Islet of Langerhans (tissue), 1 donor: Measurements from ENCODE around the gene TSPAN1.
A peak's percentile ranks its signal among the peaks of the same experiment; 100 is the strongest.
"Not testable (repeated sequence)": the region's sequence is repeated elsewhere in the genome, so short reads cannot be mapped to it uniquely, and the experiment has no call there.

Source experiments
- FAIRE-seq: peaks from one replicate; lab custom pipeline; 2011; peaks lifted over from hg19 to GRCh38; lab: Jason Lieb, UNC

The TSPAN1 gene

DNA sequence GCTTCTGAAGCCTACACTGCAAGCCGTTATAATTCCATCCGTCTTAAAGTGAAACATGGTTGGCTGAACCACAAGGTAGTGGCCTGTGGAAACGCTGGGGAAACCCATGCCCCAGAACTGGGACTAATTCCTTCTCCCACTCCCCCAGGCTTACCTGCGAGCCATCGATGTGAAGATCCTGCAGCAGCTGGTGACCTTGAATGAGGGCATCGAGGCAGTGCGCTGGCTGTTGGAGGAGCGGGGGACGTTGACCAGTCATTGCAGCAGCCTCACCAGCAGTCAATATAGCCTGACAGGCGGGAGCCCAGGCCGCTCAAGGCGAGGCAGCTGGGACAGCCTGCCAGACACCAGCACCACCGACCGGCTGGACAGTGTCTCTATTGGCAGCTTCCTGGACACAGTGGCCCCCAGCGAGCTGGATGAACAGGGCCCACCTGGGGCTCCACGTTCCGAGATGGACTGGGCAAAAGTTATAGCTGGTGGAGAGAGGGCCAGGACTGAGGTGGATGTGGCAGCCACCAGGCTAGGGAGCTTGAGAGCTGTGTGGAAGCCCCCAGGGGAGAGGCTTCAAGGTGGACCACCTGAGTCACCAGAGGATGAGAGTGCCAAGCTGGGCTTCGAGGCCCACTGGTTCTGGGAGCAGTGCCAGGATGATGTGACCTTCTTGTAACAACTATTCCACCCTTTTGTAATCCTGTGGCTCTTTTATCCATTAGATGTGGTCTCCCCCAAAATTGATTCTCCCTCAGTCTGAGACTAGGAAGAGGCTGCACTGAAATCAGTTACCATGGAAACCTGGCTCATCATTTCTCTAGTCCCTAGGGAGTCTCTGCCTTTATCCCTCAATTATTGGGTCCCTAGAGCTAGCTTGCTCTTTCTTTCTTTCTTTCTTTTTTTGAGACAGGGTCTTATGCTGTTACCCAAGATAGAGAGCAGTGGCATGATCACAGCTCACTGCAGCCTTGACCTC, 44.9 kb downstream of the TSPAN1 start:
- FAIRE-seq = no peak

DNA sequence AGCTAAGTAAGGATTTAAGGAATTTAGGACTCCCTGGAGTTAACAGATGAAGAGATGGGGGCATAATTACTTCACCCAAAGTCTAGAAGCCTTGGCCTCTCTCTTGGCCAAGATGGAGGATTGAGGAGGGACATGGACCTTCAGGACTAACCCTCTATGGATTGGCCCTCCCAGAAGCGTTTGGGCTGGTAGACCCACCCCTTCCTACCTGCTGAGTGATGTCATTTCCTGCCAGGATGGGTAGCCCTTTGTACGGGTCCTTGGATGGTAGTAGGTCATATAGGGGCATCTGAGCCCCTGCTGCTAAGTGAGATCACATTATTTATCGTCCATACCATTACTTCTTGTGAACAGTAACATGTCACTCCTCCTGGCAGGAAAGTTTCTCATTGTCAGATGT, 45.9 kb downstream of the TSPAN1 start:
- no peak for FAIRE-seq

DNA sequence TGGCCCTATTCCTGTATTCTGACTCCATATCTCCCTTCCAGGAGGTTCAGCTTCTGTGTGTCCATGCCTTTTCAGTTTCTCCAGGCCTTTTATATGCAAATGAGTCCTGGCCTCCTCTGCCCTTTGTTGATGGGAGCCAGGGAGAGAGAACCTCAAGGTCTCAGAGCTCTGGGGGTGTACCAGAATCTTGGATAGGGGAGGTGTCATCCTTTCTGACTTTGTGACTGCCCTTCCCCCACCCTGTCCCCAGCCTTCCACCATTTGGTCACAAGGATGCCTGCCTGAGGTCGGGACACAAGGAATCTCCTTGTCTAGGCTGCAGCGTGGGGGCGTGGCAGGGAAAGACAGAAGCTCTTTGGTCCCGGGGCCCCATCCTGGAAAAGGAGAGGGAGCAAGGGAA, 46.9 kb downstream of the TSPAN1 start:
- FAIRE-seq = no peak

DNA sequence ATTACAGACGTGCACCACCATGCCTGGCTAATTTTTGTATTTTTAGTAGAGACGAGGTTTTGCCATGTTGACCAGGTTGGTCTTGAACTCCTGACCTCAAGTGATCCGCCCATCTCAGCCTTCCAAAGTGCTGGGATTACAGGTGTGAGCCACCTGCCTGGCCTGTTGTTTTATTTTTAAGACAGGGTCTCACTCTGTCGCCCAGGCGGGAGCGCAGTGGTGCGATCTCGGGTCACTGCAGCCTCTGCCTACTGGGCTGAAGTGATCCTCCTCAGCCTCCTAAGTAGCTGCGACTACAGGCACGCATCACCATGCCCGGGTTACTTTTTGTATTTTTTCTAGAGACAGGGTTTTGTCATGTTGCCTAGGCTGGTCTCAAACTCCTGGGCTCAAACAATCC, 48.2 kb downstream of the TSPAN1 start:
- FAIRE-seq = not testable (repeated sequence)

DNA sequence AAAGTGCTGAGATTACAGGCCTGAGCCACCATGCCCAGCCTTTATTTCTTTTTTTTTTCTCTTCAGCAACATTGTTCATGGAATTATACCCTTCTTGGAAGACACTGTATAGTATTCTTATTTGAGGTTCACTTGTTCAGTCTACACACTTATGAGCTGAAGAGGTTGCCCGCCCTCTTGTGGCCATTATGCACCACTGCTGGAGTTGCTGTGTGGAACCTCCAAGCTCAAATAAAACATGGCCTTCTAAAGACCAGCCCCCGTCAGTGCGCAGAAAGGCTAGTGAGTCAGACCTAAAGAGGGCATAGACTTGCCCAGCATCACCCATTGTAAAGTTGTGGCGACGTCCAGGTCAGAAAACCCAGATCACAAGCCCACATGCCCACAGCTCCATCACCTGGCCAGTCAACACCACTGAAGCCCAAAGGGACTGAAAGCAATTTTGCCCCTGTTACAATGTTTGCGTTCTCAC, 48.6 kb downstream of the TSPAN1 start:
- peak; percentile 94 for FAIRE-seq

DNA sequence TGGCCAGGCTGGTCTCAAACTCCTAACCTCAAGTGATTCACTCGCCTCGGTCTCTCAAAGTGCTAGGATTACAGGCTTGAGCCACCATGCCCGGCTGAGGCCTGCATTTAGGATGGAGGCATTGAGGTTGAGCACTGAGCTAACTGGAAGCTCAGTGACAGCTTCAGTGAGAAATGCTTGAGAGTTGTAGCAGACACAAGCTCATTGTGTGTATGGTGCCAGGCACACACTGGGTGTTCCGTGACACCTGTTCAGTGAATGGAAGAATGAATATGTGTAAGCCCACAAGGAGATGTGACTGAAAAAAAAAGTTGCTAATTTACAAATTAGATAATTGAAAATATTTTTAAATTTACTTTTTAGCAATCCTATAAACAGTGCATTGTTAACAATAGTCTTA, 50.1 kb downstream of the TSPAN1 start:
- FAIRE-seq = no peak

DNA sequence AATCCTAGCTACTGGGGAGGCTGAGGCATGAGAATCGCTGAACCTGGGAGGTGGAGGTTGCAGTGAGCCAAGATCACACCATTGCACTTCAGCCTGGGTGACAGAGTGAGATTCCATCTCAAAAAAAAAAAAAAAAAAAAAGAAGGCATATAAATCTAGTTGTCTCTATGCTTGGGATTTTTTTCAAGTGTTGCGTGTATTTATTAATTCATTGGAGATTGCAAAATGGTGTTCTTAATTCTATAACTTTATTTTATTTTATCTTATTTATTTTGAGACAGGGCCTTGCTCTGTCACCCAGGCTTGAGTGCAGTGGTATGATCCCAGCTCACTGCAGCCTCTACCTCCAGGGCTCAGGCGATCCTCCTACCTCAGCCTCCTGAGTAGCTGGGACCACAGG, 56.3 kb downstream of the TSPAN1 start:
- not testable (repeated sequence) for FAIRE-seq
